K562 (cell line): Measurements from ENCODE around the gene RFPL3. TPM values are rescaled to one million over a fixed set of nuclear protein-coding genes. Genes with fewer than 3 reads are reported as not detected.

Source experiments
- ATAC-seq: fragments of 200-7000 bp; cut with Tn5 transposase; 3 replicates; pipeline ENCODE4 v1.9.1; 2020; ENCODE audit warnings: moderate library complexity
- BruUV-seq: library from RNA; stranded (reverse); fragments of 400-500 nt; replicated peaks from 2 replicates; lab custom pipeline; 2021; lab: Mats Ljungman, UMichigan
- CTCF ChIA-PET: fragments of 300-600 bp; formaldehyde crosslinking; extraction: SDS; loops from one replicate; lab custom pipeline; 2021; ENCODE audit warnings: low intra/inter-chr PET ratio; lab: Yijun Ruan, JAX
- POLR2A ChIA-PET: fragments of 300-600, 350-650 bp; sonication (Branson Sonifier 250); formaldehyde crosslinking; extraction: SDS; loops from one replicate; lab custom pipeline; 2021; ENCODE audit warnings: antibody characterized with exemption, inconsistent platforms; lab: Yijun Ruan, JAX
- DNase-seq, 4 experiments: peaks; one replicate each; pipeline versions ENCODE4 v3.0.0 to v3.0.0-alpha.2; 2011 to 2018; ENCODE audit warnings: low spot score in 3 of 4, mixed read lengths in 3 of 4; ENCODE audit errors: extremely low read depth in 1 of 4
- FAIRE-seq: peaks from 2 replicates; lab custom pipeline; 2011; peaks lifted over from hg19 to GRCh38; lab: Jason Lieb, UNC
- H2AFZ ChIP-seq: 2 replicates; pipeline ENCODE4 v1.6.0; 2011; ENCODE audit warnings: low read depth, low read length, control low read depth, inconsistent platforms
- H3K27ac ChIP-seq: fragments of 200-600 bp; 3 replicates; pipeline ENCODE4 v1.8.0; 2011; ENCODE audit warnings: low read depth, mild to moderate bottlenecking, control low read depth, inconsistent platforms, low read length, moderate library complexity, mixed read lengths; ENCODE audit errors: extremely low read depth
- H3K27me3 ChIP-seq, 2 experiments: fragments of 300-600 bp in 1 of 2; 2 replicates in 1 of 2; 3 replicates in 1 of 2; pipeline versions ENCODE4 v1.6.0 to v1.8.0; 2011; ENCODE audit warnings: inconsistent platforms in 2 of 2, low read length in 2 of 2, mild to moderate bottlenecking in 1 of 2, mixed read lengths in 1 of 2, moderate library complexity in 1 of 2; ENCODE audit not compliant: control insufficient read depth in 2 of 2, insufficient read depth in 2 of 2
- H3K36me3 ChIP-seq: fragments of 300-600 bp; 3 replicates; pipeline ENCODE4 v1.8.0; 2011; ENCODE audit warnings: mild to moderate bottlenecking, low read length, inconsistent platforms; ENCODE audit not compliant: control insufficient read depth, insufficient read depth
- H3K4me1 ChIP-seq, 2 experiments: fragments of 200-600 bp in 1 of 2; replicated peaks in 1 of 2; 2 replicates in 1 of 2; 3 replicates in 1 of 2; pipeline versions ENCODE4 v1.5.1 to v1.8.0; 2011; ENCODE audit warnings: inconsistent platforms in 2 of 2, low read length in 2 of 2, mild to moderate bottlenecking in 1 of 2, mixed read lengths in 1 of 2, moderate library complexity in 1 of 2; ENCODE audit not compliant: control insufficient read depth in 2 of 2, insufficient read depth in 2 of 2
- H3K4me2 ChIP-seq: 2 replicates; pipeline ENCODE4 v1.6.1; 2011; ENCODE audit warnings: low read length, control low read depth, inconsistent platforms, mixed read lengths; ENCODE audit not compliant: insufficient read depth
- H3K4me3 ChIP-seq: fragments of 200-600 bp; sonication (generic), shearing (Covaris generic); 2 replicates; pipeline ENCODE4 v1.5.1; 2016; ENCODE audit warnings: control low read depth, inconsistent platforms
- H3K79me2 ChIP-seq: fragments of 200-600 bp; 3 replicates; pipeline ENCODE4 v1.8.0; 2011; ENCODE audit warnings: low read length, inconsistent platforms; ENCODE audit not compliant: control insufficient read depth, insufficient read depth
- H3K9ac ChIP-seq, 2 experiments: 2 replicates each; pipeline versions ENCODE4 v1.6.0 to v1.6.1; 2011; ENCODE audit warnings: low read depth in 2 of 2, low read length in 2 of 2, control low read depth in 1 of 2, inconsistent platforms in 1 of 2, mild to moderate bottlenecking in 1 of 2, mixed read lengths in 1 of 2; ENCODE audit not compliant: insufficient read depth in 1 of 2
- H3K9me1 ChIP-seq: one replicate; pipeline ENCODE4 v1.6.0; 2011; ENCODE audit warnings: inconsistent platforms, mild to moderate bottlenecking, low read length, moderate library complexity; ENCODE audit not compliant: control insufficient read depth, insufficient read depth
- H3K9me3 ChIP-seq: replicated peaks from 2 replicates; pipeline ENCODE4 v1.5.1; 2011; ENCODE audit warnings: low read depth, low read length, inconsistent platforms; ENCODE audit not compliant: control insufficient read depth, insufficient read depth
- H4K20me1 ChIP-seq: replicated peaks from 2 replicates; pipeline ENCODE4 v1.6.1; 2011; ENCODE audit warnings: low read length, inconsistent platforms, mixed read lengths; ENCODE audit not compliant: control insufficient read depth, insufficient read depth
- CLOCK ChIP-seq: fragments of 250-450 bp; sonication (Bioruptor Pico); IDR thresholded peaks from 2 replicates; pipeline ENCODE4 v1.4.0; 2020; ENCODE audit warnings: mild to moderate bottlenecking, moderate library complexity, borderline replicate concordance
- EGR1 ChIP-seq: fragments of 450-650 bp; conservative IDR thresholded peaks from 2 replicates; pipeline ENCODE4 v1.6.1; 2017; ENCODE audit warnings: mild to moderate bottlenecking
- ETV1 ChIP-seq: fragments of 450-650 bp; conservative IDR thresholded peaks from 2 replicates; pipeline ENCODE4 v1.6.1; 2016; ENCODE audit warnings: missing genetic modification characterization, control low read depth, low read depth, missing compliant biosample characterization
- HSF4 ChIP-seq: fragments of 250-450 bp; sonication (Bioruptor Pico); IDR thresholded peaks from 2 replicates; pipeline ENCODE4 v2.1.2; 2022; ENCODE audit warnings: mild to moderate bottlenecking, moderate library complexity, borderline replicate concordance
- KDM5B ChIP-seq: fragments of 200-600 bp; sonication (generic); IDR thresholded peaks from 2 replicates; pipeline ENCODE4 v1.6.1; 2012; ENCODE audit warnings: low read depth, mild to moderate bottlenecking, moderate library complexity, low read length, control low read depth, inconsistent platforms; ENCODE audit not compliant: insufficient replicate concordance
- LCOR ChIP-seq: sonication (generic); formaldehyde crosslinking; IDR thresholded peaks from 2 replicates; pipeline ENCODE4 v1.8.0; 2022; ENCODE audit warnings: mild to moderate bottlenecking, missing genetic modification reagents
- NCOA4 ChIP-seq: fragments of 450-650 bp; IDR thresholded peaks from 2 replicates; pipeline ENCODE4 v1.6.1; 2018; ENCODE audit warnings: mild to moderate bottlenecking; ENCODE audit not compliant: partially characterized antibody
- PHF21A ChIP-seq: fragments of 450-650 bp; IDR thresholded peaks from 2 replicates; pipeline ENCODE4 v1.6.1; 2017; ENCODE audit warnings: low read depth, borderline replicate concordance
- SFPQ ChIP-seq: fragments of 200-400 bp; formaldehyde crosslinking; IDR thresholded peaks from 2 replicates; pipeline ENCODE4 v1.6.1; 2017; ENCODE audit warnings: mild to moderate bottlenecking, low read depth, low read length, moderate library complexity
- SNAPC5 ChIP-seq: fragments of 250-450 bp; sonication (Bioruptor Pico); IDR thresholded peaks from 2 replicates; pipeline ENCODE4 v1.8.0; 2021; ENCODE audit warnings: moderate library complexity, mild to moderate bottlenecking, inconsistent platforms
- ZBTB33 ChIP-seq: sonication (generic); formaldehyde crosslinking; IDR thresholded peaks from 2 replicates; pipeline ENCODE4 v1.8.1; 2023; ENCODE audit warnings: mild to moderate bottlenecking, missing genetic modification reagents
- ZBTB8A ChIP-seq: fragments of 450-650 bp; IDR thresholded peaks from 2 replicates; pipeline ENCODE4 v1.6.1; 2018; ENCODE audit warnings: mild to moderate bottlenecking, moderate library complexity; ENCODE audit not compliant: partially characterized antibody
- ZNF354B ChIP-seq: fragments of 250-450 bp; sonication (Bioruptor Pico); IDR thresholded peaks from 2 replicates; pipeline ENCODE4 v1.4.0; 2020
- WGBS: fragments of 100-300 bp; shearing (Covaris generic); methylation state at CpG from one replicate; pipeline ENCODE4 v1.1.6; 2016; ENCODE audit warnings: low coverage, mixed read lengths; ENCODE audit not compliant: insufficient coverage; ENCODE audit errors: missing lambda C conversion rate; 5-methylcytosine and 5-hydroxymethylcytosine counted together
- in situ Hi-C: fragments of 300-500 bp; cut with MboI; formaldehyde crosslinking; loops from 4 replicates; pipeline ENCODE4 v1.15.0; 2018; ENCODE audit warnings: inconsistent platforms, mixed read lengths
- intact Hi-C: fragments of 100-400 bp; cut with micrococcal nuclease; formaldehyde crosslinking; loops from 2 replicates; pipeline ENCODE4 v1.14.2; 2022
- polyA plus RNA-seq, 8 experiments: library from polyadenylated mRNA; depleted of rRNA in 4 of 8; stranded (reverse) in 5 of 8; unstranded in 3 of 8; fragments of >200 nt; fragmentation: Nextera tagmentation in 2 of 8; fragmentation: Illumina TruSeq in 1 of 8; extraction: Ambion mirVana in 2 of 8; extraction: Trizol in 1 of 8; gene quantifications; 2 replicates each; pipeline versions ENCODE4 v1.2.1 to v1.2.3, GENCODE V29; 2011 to 2014; ENCODE audit warnings: inconsistent platforms in 1 of 8, missing spikeins in 1 of 8
- total RNA-seq, 7 experiments: library from RNA; depleted of rRNA in 6 of 7; stranded (reverse); fragments of >200 nt in 6 of 7; fragmentation: Illumina TruSeq in 2 of 7; extraction: Trizol in 2 of 7; gene quantifications; 2 replicates each; pipeline versions ENCODE4 v1.2.1 to v1.2.3, GENCODE V29; 2011 to 2021; ENCODE audit warnings: low replicate concordance in 1 of 7
- TF ChIP-seq, protein P1 (sequence below): fragments of 250-450 bp; sonication (Bioruptor Pico); IDR thresholded peaks from 2 replicates; pipeline ENCODE4 v1.4.0; 2020; ENCODE audit warnings: borderline replicate concordance

The RFPL3 gene
- total and polyA plus RNA-seq, 9 of the 15 experiments (the other 6 are each of a cell fraction or from before 2014, with no cell fraction given) = not detected

DNA sequence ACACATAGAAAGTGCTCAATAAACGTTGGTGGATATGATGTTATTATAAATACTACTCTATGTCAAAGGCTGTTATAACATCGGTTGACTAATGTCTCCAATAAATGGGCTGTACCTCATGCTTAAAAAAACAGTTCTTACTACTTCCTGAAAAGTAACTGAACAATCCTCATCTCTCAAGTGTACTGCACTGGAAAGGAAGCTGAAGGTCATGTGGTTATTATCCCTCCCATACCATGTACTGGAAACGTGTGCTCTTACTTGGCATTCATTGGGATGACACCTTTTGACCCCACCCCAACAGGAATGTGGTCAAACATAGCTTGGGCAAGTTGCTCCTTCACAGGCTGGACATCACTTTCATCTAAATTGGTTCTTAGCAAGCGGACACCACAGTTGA lies 43.8 kb downstream of the RFPL3 start:
- Histone ChIP-seq H3K36me3 (peaks cover 82% of the 10 kb centered on the region; the same call in 2 of the 3 replicates), H3K4me2 (no peak overlapping the region), H3K27ac (no peak overlapping the region), H3K9ac (no peak overlapping the region), H4K20me1 (no peaks in the 10 kb centered on the region), H3K4me1 (no peaks in the 10 kb centered on the region), H3K79me2 (no peaks in the 10 kb centered on the region), H3K9me3 (no peaks in the 10 kb centered on the region), H3K9me1 (no peaks in the 10 kb centered on the region), H3K27me3 (no peaks in the 10 kb centered on the region), H2AFZ (no peak overlapping the region), H3K4me3 (no peak overlapping the region)
- in situ Hi-C loops = no loop called here
- no peak for ATAC-seq
- no peak for FAIRE-seq
- BruUV-seq = no TSS peak
- DNase-seq = no peak
- ChIA-PET POLR2A (no interaction called here), CTCF (no interaction called here)
- WGBS = 57% methylated on average over 4 of the region's 4 CpGs
- intact Hi-C loops = no loop called here
- TF ChIP-seq ZBTB33 (CRISPR knock-in tag) (no peak), HSF4 (no peak), NCOA4 (no peak), ZNF354B (no peak), EGR1 (no peak), ZBTB8A (no peak), CLOCK (no peak), ETV1 (tag) (no peak), LCOR (no peak), KDM5B (no peak), PHF21A (no peak), SFPQ (no peak), SNAPC5 (no peak)
- TF ChIP-seq, protein P1, sequence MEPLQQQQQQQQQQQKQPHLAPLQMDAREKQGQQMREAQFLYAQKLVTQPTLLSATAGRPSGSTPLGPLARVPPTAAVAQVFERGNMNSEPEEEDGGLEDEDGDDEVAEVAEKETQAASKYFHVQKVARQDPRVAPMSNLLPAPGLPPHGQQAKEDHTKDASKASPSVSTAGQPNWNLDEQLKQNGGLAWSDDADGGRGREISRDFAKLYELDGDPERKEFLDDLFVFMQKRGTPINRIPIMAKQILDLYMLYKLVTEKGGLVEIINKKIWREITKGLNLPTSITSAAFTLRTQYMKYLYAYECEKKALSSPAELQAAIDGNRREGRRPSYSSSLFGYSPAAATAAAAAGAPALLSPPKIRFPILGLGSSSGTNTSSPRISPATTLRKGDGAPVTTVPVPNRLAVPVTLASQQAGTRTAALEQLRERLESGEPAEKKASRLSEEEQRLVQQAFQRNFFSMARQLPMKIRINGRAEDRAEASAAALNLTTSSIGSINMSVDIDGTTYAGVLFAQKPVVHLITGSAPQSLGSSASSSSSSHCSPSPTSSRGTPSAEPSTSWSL (CRISPR knock-in tag) = no peak
